Measurements from ENCODE around the gene DCAF10.

DNA sequence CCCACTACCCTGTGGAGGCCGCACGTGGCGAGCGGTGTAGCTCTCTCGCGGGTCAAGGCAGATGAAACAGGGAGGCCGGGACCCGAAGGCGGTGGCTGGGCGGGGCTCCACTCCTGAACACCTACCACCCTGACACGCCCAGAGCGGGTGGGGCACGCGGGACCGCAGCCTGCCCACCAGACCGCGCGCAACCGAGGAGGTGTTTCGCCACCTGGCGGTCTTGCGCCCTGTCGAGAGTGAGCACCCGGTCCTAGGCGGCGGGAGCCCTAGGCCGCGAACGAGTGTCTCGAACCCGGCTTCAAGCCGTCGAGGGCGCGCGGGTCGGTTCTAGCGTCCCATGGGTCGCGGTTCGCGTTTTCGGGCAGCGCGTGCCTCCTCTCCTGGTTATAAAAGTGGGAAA, 13.5 kb upstream of the DCAF10 start:
- TF ChIP-seq, protein P1, sequence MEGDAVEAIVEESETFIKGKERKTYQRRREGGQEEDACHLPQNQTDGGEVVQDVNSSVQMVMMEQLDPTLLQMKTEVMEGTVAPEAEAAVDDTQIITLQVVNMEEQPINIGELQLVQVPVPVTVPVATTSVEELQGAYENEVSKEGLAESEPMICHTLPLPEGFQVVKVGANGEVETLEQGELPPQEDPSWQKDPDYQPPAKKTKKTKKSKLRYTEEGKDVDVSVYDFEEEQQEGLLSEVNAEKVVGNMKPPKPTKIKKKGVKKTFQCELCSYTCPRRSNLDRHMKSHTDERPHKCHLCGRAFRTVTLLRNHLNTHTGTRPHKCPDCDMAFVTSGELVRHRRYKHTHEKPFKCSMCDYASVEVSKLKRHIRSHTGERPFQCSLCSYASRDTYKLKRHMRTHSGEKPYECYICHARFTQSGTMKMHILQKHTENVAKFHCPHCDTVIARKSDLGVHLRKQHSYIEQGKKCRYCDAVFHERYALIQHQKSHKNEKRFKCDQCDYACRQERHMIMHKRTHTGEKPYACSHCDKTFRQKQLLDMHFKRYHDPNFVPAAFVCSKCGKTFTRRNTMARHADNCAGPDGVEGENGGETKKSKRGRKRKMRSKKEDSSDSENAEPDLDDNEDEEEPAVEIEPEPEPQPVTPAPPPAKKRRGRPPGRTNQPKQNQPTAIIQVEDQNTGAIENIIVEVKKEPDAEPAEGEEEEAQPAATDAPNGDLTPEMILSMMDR (IDR thresholded peaks at IDR 0.05) = no peak
- TF ChIP-seq POLR2A (IDR thresholded peaks at IDR 0.05) = no peak

Data from lower leg skin (tissue), 3 donors.